Endothelial cell of umbilical vein (primary cell): ENCODE data around the gene SUMF1. TPM values are rescaled to one million over a fixed set of nuclear protein-coding genes. Genes with fewer than 3 reads are reported as not detected.

ENCODE experiments used
- BruUV-seq: library from RNA; stranded (reverse); fragments of 400-500 nt; replicated peaks from 2 replicates; lab custom pipeline; 2021; lab: Mats Ljungman, UMichigan
- CTCF ChIA-PET: fragments of 300-600, 350-600 bp; sonication (Branson Sonifier 250); formaldehyde crosslinking; loops from one replicate; lab custom pipeline; 2021; ENCODE audit warnings: antibody characterized with exemption, inconsistent platforms; lab: Charles Lee
- POLR2A ChIA-PET: fragments of 300-600, 350-600 bp; sonication (Branson Sonifier 250); formaldehyde crosslinking; loops from one replicate; lab custom pipeline; 2021; ENCODE audit warnings: antibody characterized with exemption, inconsistent platforms; lab: Charles Lee
- DNase-seq: peaks from one replicate; pipeline ENCODE4 v3.0.0-alpha.2; 2011; ENCODE audit warnings: low read depth, low spot score
- FAIRE-seq: peaks from 2 replicates; lab custom pipeline; 2011; peaks lifted over from hg19 to GRCh38; lab: Jason Lieb, UNC
- H2AFZ ChIP-seq: 2 replicates; pipeline ENCODE4 v1.6.0; 2012; ENCODE audit warnings: low read depth, low read length, control low read depth, inconsistent platforms
- H3K27ac ChIP-seq: 2 replicates; pipeline ENCODE4 v1.5.1; 2011; ENCODE audit warnings: low read depth, mild to moderate bottlenecking, control low read depth, low read length, moderate library complexity; ENCODE audit not compliant: insufficient read depth
- H3K27me3 ChIP-seq, 2 experiments: 2 replicates each; pipeline versions ENCODE4 v1.6.0 to v1.6.1; 2011; ENCODE audit warnings: low read length in 2 of 2, mixed read lengths in 1 of 2; ENCODE audit not compliant: control insufficient read depth in 2 of 2, insufficient read depth in 2 of 2
- H3K36me3 ChIP-seq, 2 experiments: 2 replicates in 1 of 2; 3 replicates in 1 of 2; pipeline ENCODE4 v1.5.1; 2011; ENCODE audit warnings: low read length in 2 of 2, mild to moderate bottlenecking in 1 of 2, moderate library complexity in 1 of 2; ENCODE audit not compliant: control insufficient read depth in 2 of 2, insufficient read depth in 2 of 2; ENCODE audit errors: extremely low read depth in 1 of 2
- H3K4me1 ChIP-seq: 3 replicates; pipeline ENCODE4 v1.5.1; 2011; ENCODE audit warnings: mild to moderate bottlenecking, low read length; ENCODE audit not compliant: control insufficient read depth, insufficient read depth; ENCODE audit errors: extremely low read depth
- H3K4me2 ChIP-seq: 2 replicates; pipeline ENCODE4 v1.6.1; 2011; ENCODE audit warnings: low read length, control low read depth, mixed read lengths; ENCODE audit not compliant: insufficient read depth
- H3K4me3 ChIP-seq, 3 experiments: fragments of 200-600 bp in 1 of 3; sonication (generic), shearing (Covaris generic) in 1 of 3; replicated peaks in 1 of 3; 2 replicates each; pipeline ENCODE4 v1.5.1; 2011 to 2016; ENCODE audit warnings: control low read depth in 3 of 3, low read length in 3 of 3, mild to moderate bottlenecking in 2 of 3, inconsistent platforms in 1 of 3, low read depth in 1 of 3, moderate library complexity in 1 of 3; ENCODE audit not compliant: insufficient read depth in 1 of 3
- H3K79me2 ChIP-seq: 2 replicates; pipeline ENCODE4 v1.6.0; 2012; ENCODE audit warnings: low read length, inconsistent platforms; ENCODE audit not compliant: control insufficient read depth, insufficient read depth
- H3K9ac ChIP-seq: replicated peaks from 2 replicates; pipeline ENCODE3; 2011; ENCODE audit warnings: low read length, control low read depth; ENCODE audit not compliant: insufficient read depth; ENCODE audit errors: extremely low read depth
- H3K9me1 ChIP-seq: replicated peaks from 3 replicates; pipeline ENCODE4 v1.6.0; 2011; ENCODE audit warnings: mild to moderate bottlenecking, low read length; ENCODE audit not compliant: control insufficient read depth, insufficient read depth; ENCODE audit errors: extremely low read depth
- H3K9me3 ChIP-seq: replicated peaks from 2 replicates; pipeline ENCODE4 v1.5.1; 2012; ENCODE audit warnings: low read length, inconsistent platforms; ENCODE audit not compliant: control insufficient read depth, insufficient read depth
- H4K20me1 ChIP-seq: replicated peaks from 2 replicates; pipeline ENCODE3; 2011; ENCODE audit warnings: mild to moderate bottlenecking, low read length; ENCODE audit not compliant: control insufficient read depth, insufficient read depth; ENCODE audit errors: extremely low read depth
- EZH2 ChIP-seq: IDR thresholded peaks from 2 replicates; pipeline ENCODE4 v1.6.1; 2012; ENCODE audit warnings: borderline replicate concordance, low read depth, mild to moderate bottlenecking, moderate library complexity, low read length, inconsistent platforms; ENCODE audit not compliant: severe bottlenecking
- FOS ChIP-seq: IDR thresholded peaks from 2 replicates; pipeline ENCODE4 v1.6.1; 2011; ENCODE audit warnings: mild to moderate bottlenecking, low read length, moderate library complexity, borderline replicate concordance; ENCODE audit not compliant: insufficient read depth
- GATA2 ChIP-seq: IDR thresholded peaks from 2 replicates; pipeline ENCODE4 v1.7.0; 2011; ENCODE audit warnings: low read depth, mild to moderate bottlenecking, moderate library complexity, mixed read lengths, low read length; ENCODE audit not compliant: insufficient read length, insufficient read depth
- JUN ChIP-seq: IDR thresholded peaks from 2 replicates; pipeline ENCODE4 v1.6.1; 2011; ENCODE audit warnings: borderline replicate concordance, low read depth; ENCODE audit not compliant: insufficient read length, insufficient read depth
- MYC ChIP-seq: IDR thresholded peaks from one replicate; pipeline ENCODE4 v1.6.1; 2011; ENCODE audit warnings: mild to moderate bottlenecking, low read depth, low read length
- POLR2A ChIP-seq: IDR thresholded peaks from 2 replicates; pipeline ENCODE4 v1.6.1; 2012; ENCODE audit warnings: low read depth, mild to moderate bottlenecking, control low read depth, low read length
- POLR2AphosphoS5 ChIP-seq: IDR thresholded peaks from 2 replicates; pipeline ENCODE4 v1.6.1; 2012; ENCODE audit warnings: low read depth, mild to moderate bottlenecking, control low read depth, low read length, moderate library complexity; ENCODE audit not compliant: insufficient read depth
- dilution Hi-C: fragments of 300-500 bp; cut with MboI; formaldehyde crosslinking; loops from one replicate; pipeline ENCODE4 v1.15.0; 2019; ENCODE audit warnings: low sequenced_read_pairs; ENCODE audit not compliant: extremely low pct_ligation_motif_present
- intact Hi-C: fragments of 100-400 bp; cut with micrococcal nuclease; formaldehyde crosslinking; loops from one replicate; pipeline ENCODE4 v1.10.0; 2022
- polyA plus RNA-seq, 4 experiments: library from polyadenylated mRNA; depleted of rRNA in 3 of 4; stranded (reverse) in 3 of 4; unstranded in 1 of 4; fragments of >200 nt; gene quantifications; 2 replicates each; pipeline versions ENCODE4 v1.2.1 to v1.2.3, GENCODE V29; 2011 to 2012; ENCODE audit warnings: missing spikeins in 1 of 4
- total RNA-seq: library from RNA; stranded (reverse); gene quantifications from 2 replicates; pipeline ENCODE4 v1.2.3, GENCODE V29; 2021
- TF ChIP-seq, protein P1 (sequence below), 2 donors: IDR thresholded peaks; 1 replicate in 1 of 2; 2 replicates in 1 of 2; pipeline ENCODE4 v1.5.1; 2011; ENCODE audit warnings: low read length in 2 of 2, mild to moderate bottlenecking in 2 of 2, moderate library complexity in 2 of 2, control low read depth in 1 of 2, inconsistent platforms in 1 of 2, low read depth in 1 of 2; ENCODE audit not compliant: insufficient read depth in 1 of 2; ENCODE audit errors: extremely low read depth in 1 of 2
- TF ChIP-seq, protein P2 (sequence below): IDR thresholded peaks from 2 replicates; pipeline ENCODE4 v1.6.1; 2011; ENCODE audit not compliant: insufficient read depth, insufficient read length

The SUMF1 gene
- total and polyA plus RNA-seq, 2 donors (not counting 3 experiments of a cell fraction or from before 2014, with no cell fraction given), result 31.5 to 46.8 TPM

DNA sequence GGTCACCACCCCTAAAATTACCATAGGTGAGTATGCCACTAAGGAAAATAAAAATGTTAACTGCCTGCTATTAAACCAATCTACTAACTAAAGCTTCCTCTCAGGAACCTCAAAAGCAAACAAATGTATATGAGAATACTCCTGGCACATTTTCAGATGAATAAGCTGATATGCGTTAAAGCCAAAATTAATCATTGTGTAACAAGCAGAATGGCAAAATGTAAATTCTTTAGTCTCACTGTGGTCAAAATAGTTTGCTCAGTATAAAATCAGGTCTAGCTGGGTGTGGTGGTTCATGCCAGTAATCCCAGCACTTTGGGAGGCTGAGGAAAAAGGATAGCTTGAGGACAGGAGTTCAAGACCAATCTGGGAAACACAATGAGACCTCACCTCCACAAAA lies 53.6 kb downstream of the SUMF1 start:
- Histone ChIP-seq H3K9me3 (no peaks in the 10 kb centered on the region), H2AFZ (no peak overlapping the region), H4K20me1 (no peaks in the 10 kb centered on the region), H3K4me1 (peaks cover 11% of the 10 kb centered on the region), H3K4me2 (no peak overlapping the region), H3K9ac (no peak overlapping the region), H3K9me1 (no peaks in the 10 kb centered on the region), H3K36me3 (peaks cover 0 to 2% of the 10 kb centered on the region in 2 experiments), H3K27me3 (no peaks in the 10 kb centered on the region), H3K27ac (no peak overlapping the region), H3K4me3 (no peak overlapping the region), H3K79me2 (no peaks in the 10 kb centered on the region)
- CTCF ChIA-PET, result interaction anchor here (0.7 to 2.5 kb wide), 6 partner anchors 11 to 63 kb away, joined by 3 to 12 read pairs (median 3); no protein-coding TSS in a partner anchor
- POLR2A ChIA-PET, result interaction anchor here (1.4 kb wide), 1 partner anchor 80 kb away, joined by 7 read pairs; the partner anchor contains the start of gene ITPR1
- FAIRE-seq, result no peak
- dilution Hi-C loops (no loop called here), intact Hi-C loops (loop anchor here (5.0 kb wide), 1 partner anchor 79 kb away; the partner anchor contains the start of gene ITPR1)
- BruUV-seq, result no TSS peak
- TF ChIP-seq POLR2AphosphoS5 (no peak), GATA2 (no peak), EZH2 (no peak), POLR2A (no peak), FOS (no peak), MYC (no peak), JUN (no peak)
- TF ChIP-seq, protein P1, sequence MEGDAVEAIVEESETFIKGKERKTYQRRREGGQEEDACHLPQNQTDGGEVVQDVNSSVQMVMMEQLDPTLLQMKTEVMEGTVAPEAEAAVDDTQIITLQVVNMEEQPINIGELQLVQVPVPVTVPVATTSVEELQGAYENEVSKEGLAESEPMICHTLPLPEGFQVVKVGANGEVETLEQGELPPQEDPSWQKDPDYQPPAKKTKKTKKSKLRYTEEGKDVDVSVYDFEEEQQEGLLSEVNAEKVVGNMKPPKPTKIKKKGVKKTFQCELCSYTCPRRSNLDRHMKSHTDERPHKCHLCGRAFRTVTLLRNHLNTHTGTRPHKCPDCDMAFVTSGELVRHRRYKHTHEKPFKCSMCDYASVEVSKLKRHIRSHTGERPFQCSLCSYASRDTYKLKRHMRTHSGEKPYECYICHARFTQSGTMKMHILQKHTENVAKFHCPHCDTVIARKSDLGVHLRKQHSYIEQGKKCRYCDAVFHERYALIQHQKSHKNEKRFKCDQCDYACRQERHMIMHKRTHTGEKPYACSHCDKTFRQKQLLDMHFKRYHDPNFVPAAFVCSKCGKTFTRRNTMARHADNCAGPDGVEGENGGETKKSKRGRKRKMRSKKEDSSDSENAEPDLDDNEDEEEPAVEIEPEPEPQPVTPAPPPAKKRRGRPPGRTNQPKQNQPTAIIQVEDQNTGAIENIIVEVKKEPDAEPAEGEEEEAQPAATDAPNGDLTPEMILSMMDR (IDR thresholded peaks at IDR 0.05; ENCODE audit: extremely low read depth in 1 of 2, insufficient read depth in 1 of 2, low read depth in 1 of 2, low read length in 2 of 2), result no peak
- TF ChIP-seq, protein P2, sequence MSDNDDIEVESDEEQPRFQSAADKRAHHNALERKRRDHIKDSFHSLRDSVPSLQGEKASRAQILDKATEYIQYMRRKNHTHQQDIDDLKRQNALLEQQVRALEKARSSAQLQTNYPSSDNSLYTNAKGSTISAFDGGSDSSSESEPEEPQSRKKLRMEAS, result no peak
- DNase-seq, result no peak
